ENCODE measurements around the gene PLIN4.

Gene PLIN4

GRCh38 chr19:4455719-4456475 lies 62.4 kb downstream of the PLIN4 start:
- DNase-seq (ENCODE audit: low spot score): peak; percentile 56

GRCh38 chr19:4454747-4455718 lies 63.3 kb downstream of the PLIN4 start:
- peak; percentile 75 for DNase-seq (ENCODE audit: low spot score)

- no peak for DNase-seq (ENCODE audit: low spot score)
These were observed 64.8 kb downstream of the PLIN4 start for GRCh38 chr19:4453232-4454179.

GRCh38 chr19:4452230-4452990 lies 65.9 kb downstream of the PLIN4 start:
- DNase-seq (ENCODE audit: low spot score): no peak
